HG03196 (cell line): Measurements from ENCODE around the gene PPP1R12B.
"Not testable (repeated sequence)": the region's sequence is repeated elsewhere in the genome, so short reads cannot be mapped to it uniquely, and the experiment has no call there.

Experiments used
- ATAC-seq: cut with Tn5 transposase; IDR thresholded peaks from one replicate; pipeline ENCODE4 v1.9.1; 2021; ENCODE audit not compliant: unreplicated experiment

The PPP1R12B gene

DNA sequence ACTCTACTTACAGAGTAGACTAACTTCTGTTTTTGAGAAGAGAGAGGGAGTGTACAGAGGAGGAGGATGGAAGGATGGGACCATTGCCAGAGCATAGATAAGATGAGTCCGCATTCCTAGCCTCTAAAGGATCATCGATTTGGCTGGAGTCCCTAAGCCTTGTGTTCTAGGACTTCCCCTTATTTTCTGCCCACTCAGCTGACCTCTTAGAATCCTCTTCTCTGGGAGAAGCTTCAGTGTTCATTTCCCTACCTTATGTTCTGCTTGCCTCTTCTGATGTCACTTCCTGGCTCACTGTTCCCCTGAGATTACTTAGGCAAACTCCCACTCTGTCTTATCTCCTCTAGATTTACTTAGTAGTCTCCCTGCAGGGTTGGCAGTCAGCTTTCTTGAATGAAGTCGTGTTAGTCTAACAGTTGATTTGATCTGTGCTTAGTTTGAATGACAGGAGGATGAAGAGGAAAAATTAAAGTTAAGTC lies 205.1 kb downstream of the PPP1R12B start:
- no peak for ATAC-seq

GRCh38 chr1:202554619-202555018 lies 206.1 kb downstream of the PPP1R12B start:
- ATAC-seq = not testable (repeated sequence)

DNA sequence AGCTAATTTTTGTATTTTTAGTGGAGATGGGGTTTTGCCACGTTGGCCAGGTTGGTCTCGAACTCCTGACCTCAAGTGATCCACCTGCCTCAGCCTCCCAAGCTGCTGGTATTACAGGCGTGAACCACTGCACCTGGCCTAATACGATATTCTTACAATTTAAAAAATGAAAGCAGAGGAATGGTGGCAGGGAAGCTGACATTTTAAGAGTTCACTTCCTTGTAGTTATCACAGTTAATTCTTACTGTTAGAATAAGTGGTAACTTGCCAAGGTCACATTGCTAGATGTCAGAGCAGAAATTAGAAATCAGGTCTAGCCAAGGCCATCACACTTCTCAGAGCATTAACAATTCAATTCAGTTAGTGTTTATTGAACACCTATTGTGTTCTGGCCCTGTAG lies 207.5 kb downstream of the PPP1R12B start:
- ATAC-seq = not testable (repeated sequence)

GRCh38 chr1:202557662-202558061 lies 209.2 kb downstream of the PPP1R12B start:
- not testable (repeated sequence) for ATAC-seq

GRCh38 chr1:202561240-202561639 lies 212.7 kb downstream of the PPP1R12B start:
- no peak for ATAC-seq

DNA sequence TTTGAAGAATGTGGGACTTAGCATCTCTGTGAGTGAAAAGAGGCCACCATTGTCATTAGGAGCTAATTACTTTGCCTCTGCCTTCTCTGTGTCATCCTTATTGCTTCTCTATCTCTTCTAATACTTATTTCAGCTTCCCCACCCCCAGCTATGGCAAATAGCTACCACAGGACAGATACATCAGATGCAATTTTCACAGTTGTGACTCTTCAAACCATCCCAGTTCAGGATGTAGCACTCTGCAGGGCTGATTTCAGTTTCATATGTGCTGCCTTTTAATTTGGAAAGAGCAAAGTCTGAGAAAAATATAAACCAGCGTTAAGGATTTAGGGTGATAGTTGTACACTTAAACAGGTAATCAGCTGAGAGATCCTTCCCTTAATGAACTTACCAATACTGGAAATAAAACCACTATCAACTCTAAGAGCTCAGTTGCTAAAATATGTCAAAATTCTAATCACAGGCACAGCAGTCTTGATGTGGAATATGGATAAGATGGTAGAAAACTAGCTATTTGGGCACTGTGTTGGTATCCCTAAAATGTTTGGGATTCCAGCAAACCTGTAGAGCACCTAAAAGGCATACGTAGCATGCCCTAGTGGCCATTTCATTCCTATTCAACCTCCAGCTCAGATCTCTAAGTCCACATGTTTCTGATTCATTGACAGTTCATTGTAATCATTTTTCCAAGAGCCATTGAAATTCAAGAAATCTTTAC lies 213.4 kb downstream of the PPP1R12B start:
- ATAC-seq = no peak

- no peak for ATAC-seq
These were observed 214.1 kb downstream of the PPP1R12B start for GRCh38 chr1:202562444-202563060.

DNA sequence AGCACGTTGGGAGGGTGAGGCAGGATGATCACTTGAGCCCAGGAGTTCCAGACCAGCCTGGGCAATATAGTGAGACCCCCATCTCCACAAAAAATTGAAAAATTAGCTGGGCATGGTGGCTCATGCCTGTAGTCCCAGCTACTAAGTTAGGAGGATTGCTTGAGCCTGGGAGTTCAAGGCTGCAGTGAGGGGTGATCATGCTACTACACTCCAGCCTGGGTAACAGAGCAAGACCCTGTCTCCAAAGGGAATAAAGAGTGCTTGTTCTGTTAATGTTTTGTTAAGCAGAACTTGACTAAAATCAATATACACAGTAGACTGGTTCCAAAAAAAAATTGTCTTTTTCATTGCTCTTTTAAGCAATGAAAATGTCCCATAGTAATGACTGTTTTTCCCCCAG lies 215.3 kb downstream of the PPP1R12B start:
- no peak for ATAC-seq

DNA sequence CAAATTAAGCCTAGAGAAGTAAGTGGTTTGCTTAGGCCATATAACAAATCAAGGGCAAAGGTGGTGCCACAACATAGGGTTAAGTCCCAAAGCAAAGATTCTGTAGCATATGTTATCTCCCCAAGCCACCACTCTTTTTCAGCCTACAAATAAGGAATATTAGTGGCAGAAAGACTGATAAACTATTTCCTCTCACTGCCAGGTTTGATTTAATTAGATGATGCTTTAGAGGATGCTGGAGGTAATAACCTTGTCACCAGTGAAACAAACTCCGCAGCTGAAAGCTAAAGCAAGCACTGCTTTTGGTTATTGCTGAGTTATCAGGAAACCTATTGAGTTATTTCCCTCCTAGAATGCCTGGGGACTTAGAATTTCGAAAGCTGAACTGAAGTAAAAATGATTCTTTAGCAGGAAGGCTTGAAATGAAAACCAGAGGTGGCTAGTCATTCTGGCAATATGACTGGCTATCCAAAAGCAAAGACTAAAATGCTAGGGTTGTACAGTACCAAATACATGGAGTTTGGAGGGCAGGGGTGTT lies 216.5 kb downstream of the PPP1R12B start:
- ATAC-seq = no peak

DNA sequence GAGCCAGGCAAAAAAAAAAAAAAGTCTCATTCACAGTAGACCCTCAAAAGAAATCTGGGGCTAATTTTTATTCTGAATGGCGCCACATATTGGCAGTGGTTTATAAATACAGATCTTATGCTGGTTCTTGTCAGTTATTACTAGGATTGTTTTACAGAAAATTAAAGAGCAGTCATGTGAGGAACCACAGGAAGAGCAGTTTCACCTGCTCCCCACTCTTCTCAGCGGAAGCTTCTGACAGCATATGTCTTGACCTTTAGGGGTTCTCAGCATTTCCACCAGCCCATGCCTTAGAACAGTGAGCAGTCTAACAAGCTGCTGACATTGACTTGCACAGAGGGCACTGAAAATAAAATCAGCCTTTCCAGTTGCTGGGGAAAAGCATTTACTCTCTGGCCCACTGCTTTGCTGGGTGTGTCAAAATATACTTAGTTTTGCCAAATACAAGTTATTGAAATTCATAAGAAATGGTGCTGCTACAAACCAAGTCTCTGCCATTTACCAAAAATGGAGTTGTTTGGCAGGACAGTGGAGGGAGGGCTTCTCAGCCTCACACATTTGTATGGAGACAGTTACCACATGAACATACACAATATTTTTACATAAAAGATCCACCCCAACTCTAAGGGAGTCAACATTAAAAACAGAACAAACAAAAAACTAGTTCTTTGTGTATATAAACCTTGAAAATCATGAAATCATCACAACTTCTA lies 217.5 kb downstream of the PPP1R12B start:
- peak; percentile 89 for ATAC-seq

GRCh38 chr1:202567738-202568137 lies 219.2 kb downstream of the PPP1R12B start:
- ATAC-seq = no peak

GRCh38 chr1:202568410-202568809 lies 219.9 kb downstream of the PPP1R12B start:
- no peak for ATAC-seq

DNA sequence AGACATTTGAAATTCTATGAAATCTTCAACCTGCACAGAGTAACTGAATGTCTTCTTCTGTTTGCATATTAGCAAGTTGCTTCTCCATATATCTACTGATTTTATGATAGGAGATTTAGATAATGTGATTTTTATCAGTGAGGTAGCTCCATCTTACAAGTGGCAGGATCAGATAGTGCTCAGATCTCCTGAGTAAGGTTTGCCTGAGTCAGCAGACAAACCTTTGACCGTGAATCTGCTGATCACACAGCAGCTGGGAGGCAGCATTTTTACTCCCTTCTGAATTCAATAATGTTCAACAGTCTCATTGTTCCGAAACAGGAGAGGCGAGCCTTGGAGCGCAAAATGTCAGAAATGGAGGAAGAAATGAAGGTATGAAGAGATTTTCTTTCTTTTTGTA lies 220.3 kb downstream of the PPP1R12B start:
- no peak for ATAC-seq

DNA sequence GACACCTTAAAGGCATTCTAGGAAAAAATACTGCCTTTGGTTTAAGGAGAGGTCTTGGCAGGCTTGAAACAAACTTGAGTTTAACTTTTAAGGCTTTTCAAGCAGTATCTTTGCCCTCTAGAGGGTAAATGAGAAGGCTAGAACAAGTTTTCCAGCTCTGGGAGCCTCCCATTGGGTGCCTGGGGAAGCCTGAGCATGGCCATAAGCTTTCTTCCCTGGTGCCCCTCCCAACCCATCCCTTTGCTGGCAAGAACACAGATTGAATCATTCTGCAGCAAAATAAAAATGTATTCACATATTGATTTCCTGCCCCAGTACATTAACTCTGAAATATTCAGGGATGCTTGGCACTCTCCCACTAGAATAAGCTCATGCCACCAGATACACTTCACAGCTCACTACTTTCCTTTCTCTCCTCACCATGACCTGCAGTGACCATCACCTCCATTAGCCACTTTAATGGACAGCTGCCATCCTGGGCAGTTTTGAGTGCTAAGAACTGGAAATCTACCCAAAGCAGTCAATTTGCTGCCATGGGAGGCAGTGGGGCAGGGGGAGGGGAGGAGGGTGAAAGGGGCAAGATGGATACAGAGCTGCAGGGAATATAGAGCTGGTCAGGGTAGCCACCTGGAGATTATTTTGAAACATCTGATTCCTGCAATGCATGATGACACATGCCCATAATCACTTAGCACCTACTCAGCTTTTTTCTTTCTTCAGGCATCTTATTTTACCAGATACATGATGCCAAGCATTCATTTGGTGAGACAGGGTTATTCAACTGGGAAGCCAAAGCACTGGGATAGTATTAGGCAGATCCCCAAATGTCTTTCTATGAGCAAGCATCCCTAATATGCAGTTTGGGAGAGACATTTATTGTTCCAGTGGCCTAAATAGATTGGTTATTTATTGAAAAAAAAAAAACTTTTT lies 221.2 kb downstream of the PPP1R12B start:
- ATAC-seq = no peak

DNA sequence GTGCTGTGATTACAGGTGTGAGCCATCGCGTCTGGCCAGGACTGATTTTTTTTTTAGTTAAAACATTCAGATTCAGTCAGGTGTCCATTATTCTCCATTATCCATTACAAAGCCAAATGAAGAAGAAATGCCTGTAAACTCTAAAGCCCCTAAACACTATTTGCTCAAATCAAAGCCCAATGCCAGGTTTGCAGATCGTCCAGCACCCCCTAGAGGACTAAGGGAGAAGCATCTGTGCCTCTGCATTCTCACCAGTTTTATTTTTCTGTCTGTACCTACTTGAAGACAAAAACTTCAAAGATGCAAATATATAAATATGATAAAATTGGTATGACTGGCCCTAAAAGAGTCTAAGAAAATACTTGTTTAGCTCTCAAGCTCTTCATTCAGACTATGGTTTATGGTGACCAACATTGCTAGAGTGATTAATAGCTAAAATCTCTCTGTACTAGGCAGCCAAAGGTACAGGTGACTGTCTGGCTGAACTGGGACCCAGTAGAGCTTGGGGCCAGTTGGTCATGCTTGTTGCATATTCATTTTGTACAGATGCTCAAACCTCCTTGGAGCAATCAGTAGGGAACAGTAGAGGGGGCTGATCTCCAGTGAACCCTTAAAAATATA lies 223.3 kb downstream of the PPP1R12B start:
- ATAC-seq = no peak

DNA sequence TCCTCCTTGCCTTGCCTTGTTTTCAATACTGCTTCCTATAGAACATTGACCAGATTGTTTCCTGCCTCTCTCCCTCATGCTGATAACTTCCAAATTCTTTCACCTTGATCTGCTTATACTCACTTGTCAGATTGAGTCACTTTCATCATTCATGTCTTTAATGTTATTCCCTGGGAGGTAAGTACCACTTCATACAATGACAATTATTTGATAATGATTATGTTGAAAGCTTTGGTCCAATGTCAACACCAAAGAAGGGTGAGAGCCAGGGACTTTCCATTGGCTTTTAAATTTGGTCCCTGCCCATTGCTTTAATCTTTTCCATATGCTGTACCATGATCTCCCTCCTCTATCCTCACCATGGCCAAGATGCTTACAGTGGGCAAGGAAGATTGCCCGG lies 224.4 kb downstream of the PPP1R12B start:
- no peak for ATAC-seq

GRCh38 chr1:202575918-202576653 lies 227.6 kb downstream of the PPP1R12B start:
- ATAC-seq = no peak

- ATAC-seq = no peak
These were observed 228.3 kb downstream of the PPP1R12B start for GRCh38 chr1:202576816-202577215.

DNA sequence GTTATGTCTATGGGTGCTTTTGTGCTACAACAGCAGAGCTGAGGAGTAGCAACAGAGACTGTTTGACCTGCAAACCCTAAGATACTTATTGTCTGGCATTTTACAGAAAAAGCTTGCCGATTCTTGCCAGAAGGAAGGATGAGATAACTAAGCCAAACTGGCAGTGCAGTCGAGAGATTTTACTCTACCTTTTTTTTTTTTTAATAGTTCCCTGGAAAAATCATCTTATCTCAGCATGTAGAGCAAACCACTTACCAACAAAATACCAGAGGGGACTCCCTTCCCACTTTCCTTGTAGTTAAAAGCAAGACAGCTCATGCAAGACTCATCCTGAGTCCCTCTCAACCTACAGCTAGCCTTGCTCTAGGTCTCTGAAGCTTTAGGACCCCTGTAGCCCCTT lies 228.9 kb downstream of the PPP1R12B start:
- no peak for ATAC-seq
